HEK293 (cell line): ENCODE results near the gene MOB3C.

ENCODE experiments used
- CTCF ChIA-PET: fragments of 350-600 bp; formaldehyde crosslinking; extraction: SDS; loops from one replicate; lab custom pipeline; 2021; ENCODE audit warnings: antibody characterized with exemption; lab: Yijun Ruan, JAX
- POLR2A ChIA-PET: fragments of 300-600 bp; formaldehyde crosslinking; extraction: SDS; loops from one replicate; lab custom pipeline; 2020; ENCODE audit warnings: antibody characterized with exemption, inconsistent platforms; lab: Yijun Ruan, JAX
- H3K27ac ChIP-seq: fragments of 200-500 bp; sonication (Bioruptor generic); 2 replicates; pipeline ENCODE4 v1.5.1; 2014; ENCODE audit warnings: low read depth, low read length, control low read depth, inconsistent platforms; ENCODE audit errors: extremely low read depth
- H3K36me3 ChIP-seq, 2 experiments: fragments of 200-500 bp in 1 of 2; sonication (Bioruptor generic) in 1 of 2; 1 replicate in 1 of 2; 2 replicates in 1 of 2; pipeline ENCODE4 v1.5.1; 2014 to 2017; ENCODE audit warnings: inconsistent platforms in 2 of 2, low read length in 2 of 2; ENCODE audit not compliant: control insufficient read depth in 2 of 2, insufficient read depth in 1 of 2
- H3K4me1 ChIP-seq: fragments of 200-500 bp; sonication (Bioruptor generic); 2 replicates; pipeline ENCODE4 v1.5.1; 2014; ENCODE audit warnings: mild to moderate bottlenecking, low read length, inconsistent platforms; ENCODE audit not compliant: control insufficient read depth, insufficient read depth
- H3K4me3 ChIP-seq: 2 replicates; pipeline ENCODE4 v1.5.1; 2011; ENCODE audit warnings: low read depth, mild to moderate bottlenecking, control low read depth, low read length, moderate library complexity
- H3K9me3 ChIP-seq: fragments of 200-500 bp; sonication (Bioruptor generic); 2 replicates; pipeline ENCODE4 v1.5.1; 2014; ENCODE audit warnings: low read depth, low read length, inconsistent platforms; ENCODE audit not compliant: control insufficient read depth, insufficient read depth
- HOXD13 ChIP-seq: sonication (generic); formaldehyde crosslinking; IDR thresholded peaks from 2 replicates; pipeline ENCODE4 v1.8.0; 2022; ENCODE audit warnings: missing genetic modification reagents, borderline replicate concordance
- MZF1 ChIP-seq: fragments of 450-650 bp; formaldehyde crosslinking; IDR thresholded peaks from 2 replicates; pipeline ENCODE4 v1.5.1; 2017; ENCODE audit warnings: missing biosample characterization, missing genetic modification characterization, borderline replicate concordance
- SALL2 ChIP-seq: fragments of 450-650 bp; formaldehyde crosslinking; IDR thresholded peaks from 2 replicates; pipeline ENCODE4 v1.5.0; 2017; ENCODE audit warnings: missing biosample characterization, mild to moderate bottlenecking, missing genetic modification characterization, borderline replicate concordance
- WT1 ChIP-seq: fragments of 450-650 bp; formaldehyde crosslinking; IDR thresholded peaks from 2 replicates; pipeline ENCODE4 v1.5.1; 2016; ENCODE audit warnings: missing biosample characterization, missing genetic modification characterization
- ZFP37 ChIP-seq: fragments of 450-650 bp; formaldehyde crosslinking; IDR thresholded peaks from 2 replicates; pipeline ENCODE4 v1.5.1; 2016; ENCODE audit warnings: missing biosample characterization, missing genetic modification characterization
- ZNF155 ChIP-seq: fragments of 450-650 bp; formaldehyde crosslinking; IDR thresholded peaks from 2 replicates; pipeline ENCODE4 v1.5.1; 2016; ENCODE audit warnings: missing biosample characterization, missing genetic modification characterization
- ZNF221 ChIP-seq: fragments of 450-650 bp; formaldehyde crosslinking; IDR thresholded peaks from 2 replicates; pipeline ENCODE4 v1.5.1; 2017; ENCODE audit warnings: missing biosample characterization, missing genetic modification characterization, borderline replicate concordance
- ZNF311 ChIP-seq: fragments of 450-650 bp; formaldehyde crosslinking; IDR thresholded peaks from 2 replicates; pipeline ENCODE4 v1.5.1; 2017; ENCODE audit warnings: missing biosample characterization, missing genetic modification characterization, borderline replicate concordance
- ZNF529 ChIP-seq: fragments of 450-650 bp; formaldehyde crosslinking; IDR thresholded peaks from 2 replicates; pipeline ENCODE4 v1.5.1; 2017; ENCODE audit warnings: missing genetic modification characterization, missing biosample characterization; ENCODE audit not compliant: insufficient replicate concordance
- ZNF707 ChIP-seq: fragments of 450-650 bp; formaldehyde crosslinking; IDR thresholded peaks from 2 replicates; pipeline ENCODE4 v1.5.1; 2016; ENCODE audit warnings: missing biosample characterization, missing genetic modification characterization
- ZSCAN23 ChIP-seq: fragments of 450-650 bp; formaldehyde crosslinking; IDR thresholded peaks from 2 replicates; pipeline ENCODE4 v1.5.1; 2016; ENCODE audit warnings: missing biosample characterization, missing genetic modification characterization
- TF ChIP-seq, protein P1 (sequence below): fragments of 450-650 bp; formaldehyde crosslinking; IDR thresholded peaks from 2 replicates; pipeline ENCODE4 v1.5.1; 2016; ENCODE audit warnings: missing biosample characterization, missing genetic modification characterization, low read depth
- TF ChIP-seq, protein P2 (sequence below): fragments of 450-650 bp; IDR thresholded peaks from 2 replicates; pipeline ENCODE4 v1.5.1; 2018; ENCODE audit warnings: missing biosample characterization, missing genetic modification characterization
- TF ChIP-seq, protein P3 (sequence below): fragments of 450-650 bp; formaldehyde crosslinking; IDR thresholded peaks from 2 replicates; pipeline ENCODE4 v1.5.1; 2017; ENCODE audit warnings: missing biosample characterization, missing genetic modification characterization
- TF ChIP-seq, protein P4 (sequence below): fragments of 450-650 bp; formaldehyde crosslinking; IDR thresholded peaks from 2 replicates; pipeline ENCODE4 v1.5.1; 2016; ENCODE audit warnings: missing biosample characterization, missing genetic modification characterization
- TF ChIP-seq, protein P5 (sequence below): fragments of 450-650 bp; formaldehyde crosslinking; conservative IDR thresholded peaks from 2 replicates; pipeline ENCODE4 v1.5.1; 2016; ENCODE audit warnings: low read depth, missing biosample characterization, missing genetic modification characterization

Gene MOB3C

DNA sequence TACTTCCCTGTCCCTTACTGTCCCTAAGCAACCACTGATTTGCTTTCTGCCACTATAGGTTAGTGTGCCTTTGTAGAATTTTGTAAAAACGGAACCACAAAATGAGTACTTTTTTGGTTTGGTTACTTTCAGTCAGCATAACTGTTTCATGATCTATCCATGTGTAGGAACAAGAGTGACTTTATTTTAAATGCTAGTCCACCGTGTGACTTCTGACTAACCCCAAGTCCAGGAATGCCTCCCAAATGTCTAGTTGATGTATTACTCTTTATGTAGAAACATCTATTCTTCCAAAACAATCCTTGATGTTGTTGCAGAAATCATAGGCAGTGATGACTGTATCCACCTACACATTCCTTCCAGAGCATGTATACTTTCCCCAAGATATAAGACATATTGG, 30.2 kb upstream of the MOB3C start:
- H3K9me3 ChIP-seq = no peaks in the 10 kb centered on the region
- ChIA-PET POLR2A (no interaction called here), CTCF (no interaction called here)
- no peak for TF ChIP-seq HOXD13 (CRISPR knock-in tag)
- TF ChIP-seq, protein P1, sequence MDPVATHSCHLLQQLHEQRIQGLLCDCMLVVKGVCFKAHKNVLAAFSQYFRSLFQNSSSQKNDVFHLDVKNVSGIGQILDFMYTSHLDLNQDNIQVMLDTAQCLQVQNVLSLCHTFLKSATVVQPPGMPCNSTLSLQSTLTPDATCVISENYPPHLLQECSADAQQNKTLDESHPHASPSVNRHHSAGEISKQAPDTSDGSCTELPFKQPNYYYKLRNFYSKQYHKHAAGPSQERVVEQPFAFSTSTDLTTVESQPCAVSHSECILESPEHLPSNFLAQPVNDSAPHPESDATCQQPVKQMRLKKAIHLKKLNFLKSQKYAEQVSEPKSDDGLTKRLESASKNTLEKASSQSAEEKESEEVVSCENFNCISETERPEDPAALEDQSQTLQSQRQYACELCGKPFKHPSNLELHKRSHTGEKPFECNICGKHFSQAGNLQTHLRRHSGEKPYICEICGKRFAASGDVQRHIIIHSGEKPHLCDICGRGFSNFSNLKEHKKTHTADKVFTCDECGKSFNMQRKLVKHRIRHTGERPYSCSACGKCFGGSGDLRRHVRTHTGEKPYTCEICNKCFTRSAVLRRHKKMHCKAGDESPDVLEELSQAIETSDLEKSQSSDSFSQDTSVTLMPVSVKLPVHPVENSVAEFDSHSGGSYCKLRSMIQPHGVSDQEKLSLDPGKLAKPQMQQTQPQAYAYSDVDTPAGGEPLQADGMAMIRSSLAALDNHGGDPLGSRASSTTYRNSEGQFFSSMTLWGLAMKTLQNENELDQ (tag by site-specific recombination) = no peak
- TF ChIP-seq ZNF707 (tag by site-specific recombination) = no peak
- TF ChIP-seq, protein P2, sequence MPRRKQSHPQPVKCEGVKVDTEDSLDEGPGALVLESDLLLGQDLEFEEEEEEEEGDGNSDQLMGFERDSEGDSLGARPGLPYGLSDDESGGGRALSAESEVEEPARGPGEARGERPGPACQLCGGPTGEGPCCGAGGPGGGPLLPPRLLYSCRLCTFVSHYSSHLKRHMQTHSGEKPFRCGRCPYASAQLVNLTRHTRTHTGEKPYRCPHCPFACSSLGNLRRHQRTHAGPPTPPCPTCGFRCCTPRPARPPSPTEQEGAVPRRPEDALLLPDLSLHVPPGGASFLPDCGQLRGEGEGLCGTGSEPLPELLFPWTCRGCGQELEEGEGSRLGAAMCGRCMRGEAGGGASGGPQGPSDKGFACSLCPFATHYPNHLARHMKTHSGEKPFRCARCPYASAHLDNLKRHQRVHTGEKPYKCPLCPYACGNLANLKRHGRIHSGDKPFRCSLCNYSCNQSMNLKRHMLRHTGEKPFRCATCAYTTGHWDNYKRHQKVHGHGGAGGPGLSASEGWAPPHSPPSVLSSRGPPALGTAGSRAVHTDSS (tag by site-specific recombination) = no peak
- no peak for TF ChIP-seq ZNF529 (tag by site-specific recombination)
- no peak for TF ChIP-seq ZNF221 (tag by site-specific recombination)
- TF ChIP-seq, protein P3, sequence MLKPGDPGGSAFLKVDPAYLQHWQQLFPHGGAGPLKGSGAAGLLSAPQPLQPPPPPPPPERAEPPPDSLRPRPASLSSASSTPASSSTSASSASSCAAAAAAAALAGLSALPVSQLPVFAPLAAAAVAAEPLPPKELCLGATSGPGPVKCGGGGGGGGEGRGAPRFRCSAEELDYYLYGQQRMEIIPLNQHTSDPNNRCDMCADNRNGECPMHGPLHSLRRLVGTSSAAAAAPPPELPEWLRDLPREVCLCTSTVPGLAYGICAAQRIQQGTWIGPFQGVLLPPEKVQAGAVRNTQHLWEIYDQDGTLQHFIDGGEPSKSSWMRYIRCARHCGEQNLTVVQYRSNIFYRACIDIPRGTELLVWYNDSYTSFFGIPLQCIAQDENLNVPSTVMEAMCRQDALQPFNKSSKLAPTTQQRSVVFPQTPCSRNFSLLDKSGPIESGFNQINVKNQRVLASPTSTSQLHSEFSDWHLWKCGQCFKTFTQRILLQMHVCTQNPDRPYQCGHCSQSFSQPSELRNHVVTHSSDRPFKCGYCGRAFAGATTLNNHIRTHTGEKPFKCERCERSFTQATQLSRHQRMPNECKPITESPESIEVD (tag by site-specific recombination) = no peak
- TF ChIP-seq ZNF155 (tag by site-specific recombination) = no peak
- TF ChIP-seq WT1 (tag by site-specific recombination) = no peak
- TF ChIP-seq, protein P4, sequence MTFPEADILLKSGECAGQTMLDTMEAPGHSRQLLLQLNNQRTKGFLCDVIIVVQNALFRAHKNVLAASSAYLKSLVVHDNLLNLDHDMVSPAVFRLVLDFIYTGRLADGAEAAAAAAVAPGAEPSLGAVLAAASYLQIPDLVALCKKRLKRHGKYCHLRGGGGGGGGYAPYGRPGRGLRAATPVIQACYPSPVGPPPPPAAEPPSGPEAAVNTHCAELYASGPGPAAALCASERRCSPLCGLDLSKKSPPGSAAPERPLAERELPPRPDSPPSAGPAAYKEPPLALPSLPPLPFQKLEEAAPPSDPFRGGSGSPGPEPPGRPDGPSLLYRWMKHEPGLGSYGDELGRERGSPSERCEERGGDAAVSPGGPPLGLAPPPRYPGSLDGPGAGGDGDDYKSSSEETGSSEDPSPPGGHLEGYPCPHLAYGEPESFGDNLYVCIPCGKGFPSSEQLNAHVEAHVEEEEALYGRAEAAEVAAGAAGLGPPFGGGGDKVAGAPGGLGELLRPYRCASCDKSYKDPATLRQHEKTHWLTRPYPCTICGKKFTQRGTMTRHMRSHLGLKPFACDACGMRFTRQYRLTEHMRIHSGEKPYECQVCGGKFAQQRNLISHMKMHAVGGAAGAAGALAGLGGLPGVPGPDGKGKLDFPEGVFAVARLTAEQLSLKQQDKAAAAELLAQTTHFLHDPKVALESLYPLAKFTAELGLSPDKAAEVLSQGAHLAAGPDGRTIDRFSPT = no peak
- H3K4me3 ChIP-seq = no peak overlapping the region
- H3K27ac ChIP-seq = no peak overlapping the region
- peaks cover 20 to 64% of the 10 kb centered on the region in 2 experiments for H3K36me3 ChIP-seq
- H3K4me1 ChIP-seq = peaks cover 5% of the 10 kb centered on the region

DNA sequence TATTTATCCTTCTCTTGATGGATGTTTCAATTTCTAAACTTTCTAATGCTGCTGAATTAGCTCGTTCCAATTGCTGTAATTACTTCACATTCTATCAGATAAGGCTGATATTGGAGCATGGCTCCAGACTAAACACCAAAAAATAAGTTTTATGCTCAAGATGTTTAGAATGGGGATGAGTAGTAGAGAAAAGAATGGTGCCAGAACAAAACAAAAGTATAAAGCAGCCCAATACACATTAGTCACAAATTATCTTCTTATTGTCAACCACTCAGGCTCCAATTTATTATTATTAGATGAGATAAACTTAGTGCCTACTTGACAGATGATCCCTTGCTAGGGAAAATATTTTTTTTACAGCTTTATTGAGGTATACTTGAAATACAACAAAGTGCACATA, 29.7 kb upstream of the MOB3C start:
- TF ChIP-seq ZFP37 (tag by site-specific recombination) = no peak
- no peak for TF ChIP-seq SALL2 (tag by site-specific recombination)
- TF ChIP-seq ZNF311 (tag by site-specific recombination) = no peak
- TF ChIP-seq MZF1 (tag by site-specific recombination) = no peak
- TF ChIP-seq, protein P5, sequence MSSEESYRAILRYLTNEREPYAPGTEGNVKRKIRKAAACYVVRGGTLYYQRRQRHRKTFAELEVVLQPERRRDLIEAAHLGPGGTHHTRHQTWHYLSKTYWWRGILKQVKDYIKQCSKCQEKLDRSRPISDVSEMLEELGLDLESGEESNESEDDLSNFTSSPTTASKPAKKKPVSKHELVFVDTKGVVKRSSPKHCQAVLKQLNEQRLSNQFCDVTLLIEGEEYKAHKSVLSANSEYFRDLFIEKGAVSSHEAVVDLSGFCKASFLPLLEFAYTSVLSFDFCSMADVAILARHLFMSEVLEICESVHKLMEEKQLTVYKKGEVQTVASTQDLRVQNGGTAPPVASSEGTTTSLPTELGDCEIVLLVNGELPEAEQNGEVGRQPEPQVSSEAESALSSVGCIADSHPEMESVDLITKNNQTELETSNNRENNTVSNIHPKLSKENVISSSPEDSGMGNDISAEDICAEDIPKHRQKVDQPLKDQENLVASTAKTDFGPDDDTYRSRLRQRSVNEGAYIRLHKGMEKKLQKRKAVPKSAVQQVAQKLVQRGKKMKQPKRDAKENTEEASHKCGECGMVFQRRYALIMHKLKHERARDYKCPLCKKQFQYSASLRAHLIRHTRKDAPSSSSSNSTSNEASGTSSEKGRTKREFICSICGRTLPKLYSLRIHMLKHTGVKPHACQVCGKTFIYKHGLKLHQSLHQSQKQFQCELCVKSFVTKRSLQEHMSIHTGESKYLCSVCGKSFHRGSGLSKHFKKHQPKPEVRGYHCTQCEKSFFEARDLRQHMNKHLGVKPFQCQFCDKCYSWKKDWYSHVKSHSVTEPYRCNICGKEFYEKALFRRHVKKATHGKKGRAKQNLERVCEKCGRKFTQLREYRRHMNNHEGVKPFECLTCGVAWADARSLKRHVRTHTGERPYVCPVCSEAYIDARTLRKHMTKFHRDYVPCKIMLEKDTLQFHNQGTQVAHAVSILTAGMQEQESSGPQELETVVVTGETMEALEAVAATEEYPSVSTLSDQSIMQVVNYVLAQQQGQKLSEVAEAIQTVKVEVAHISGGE (tag by site-specific recombination) = no peak
- no peak for TF ChIP-seq ZSCAN23 (tag by site-specific recombination)
- Histone ChIP-seq H3K27ac (no peak overlapping the region), H3K9me3 (no peaks in the 10 kb centered on the region), H3K36me3 (peaks cover 20 to 67% of the 10 kb centered on the region in 2 experiments), H3K4me1 (peaks cover 5% of the 10 kb centered on the region), H3K4me3 (no peak overlapping the region)
- POLR2A ChIA-PET = no interaction called here
- CTCF ChIA-PET = interaction anchor here (0.6 kb wide), 1 partner anchor 101 kb away, joined by 3 read pairs; no protein-coding TSS in a partner anchor
